ENCODE measurements around the gene DYNLT1. TPM values are rescaled to one million over a fixed set of nuclear protein-coding genes. Genes with fewer than 3 reads are reported as not detected.
"Not testable (repeated sequence)": the region's sequence is repeated elsewhere in the genome, so short reads cannot be mapped to it uniquely, and the experiment has no call there.

DYNLT1 gene
- total RNA-seq, 1 experiment from 2014 or later, result 105 TPM

DNA sequence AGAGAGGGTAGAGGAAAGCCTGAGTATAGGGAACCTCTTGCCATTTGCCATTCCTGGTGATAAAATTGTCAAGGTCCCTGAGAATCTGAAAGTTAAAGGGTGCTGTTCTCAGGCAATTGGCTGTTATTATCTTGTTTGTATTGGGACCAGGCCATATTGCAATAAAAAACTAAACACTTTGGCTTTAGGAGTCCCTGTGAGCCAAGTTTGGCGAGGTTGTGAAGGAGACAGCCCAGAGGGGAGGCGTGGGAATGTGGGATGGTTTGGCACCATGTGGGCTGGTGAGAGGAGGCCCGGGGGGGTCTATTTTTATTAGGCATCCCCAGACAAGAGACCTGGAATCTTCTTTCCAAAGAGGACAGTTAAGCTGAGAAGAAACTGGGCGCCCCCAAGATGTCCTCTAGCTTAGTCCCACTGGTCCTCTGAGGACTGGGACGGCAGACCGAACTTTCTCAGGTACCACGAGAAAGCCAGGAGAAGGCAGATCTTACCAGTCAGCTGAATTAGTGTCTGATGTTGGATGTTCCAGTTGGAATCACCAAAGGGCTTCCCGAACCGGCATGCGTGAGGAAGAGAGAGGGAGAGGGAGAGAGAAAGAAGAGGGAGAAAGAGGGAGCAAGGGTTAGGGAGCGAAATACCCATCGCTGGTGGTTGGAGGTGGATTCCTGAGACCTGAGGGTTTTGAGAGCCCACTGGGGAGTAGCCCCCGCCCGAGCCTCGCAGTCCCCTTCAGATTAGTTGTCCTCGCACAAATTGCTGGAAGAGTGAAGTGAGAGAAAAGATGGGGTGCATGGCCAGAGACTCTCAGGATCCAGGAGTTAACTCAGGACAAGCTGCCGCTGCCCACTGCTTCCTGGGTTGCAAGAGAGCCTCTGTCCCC lies 24.4 kb downstream of the DYNLT1 start:
- no peak overlapping the region for H4K5ac ChIP-seq (ENCODE audit: insufficient read length, low read depth, low read length)
- H3K9me3 ChIP-seq (ENCODE audit: control insufficient read depth, low read depth, low read length), result no peaks in the 10 kb centered on the region
- no peak overlapping the region for H3K23ac ChIP-seq (ENCODE audit: insufficient read length, low read depth, low read length)
- no peak overlapping the region for H2AFZ ChIP-seq (ENCODE audit: low read length)
- no peak overlapping the region for H2BK20ac ChIP-seq (ENCODE audit: low read depth, low read length, poor library complexity, severe bottlenecking)
- DNase-seq, result no peak
- peaks cover 18 to 71% (median 52%) of the 10 kb centered on the region in 3 experiments for H3K36me3 Mint-ChIP-seq (ENCODE audit: insufficient read depth in 1 of 3, low read depth in 3 of 3)
- H4K20me1 ChIP-seq (ENCODE audit: control insufficient read depth, insufficient read depth, insufficient read length), result no peaks in the 10 kb centered on the region
- no peak overlapping the region for H4K91ac ChIP-seq (ENCODE audit: insufficient read length, low read depth, low read length)
- no peaks in the 10 kb centered on the region for H3K79me1 ChIP-seq (ENCODE audit: insufficient read depth, low read depth, low read length, poor library complexity, severe bottlenecking)
- H3K27me3 ChIP-seq (ENCODE audit: insufficient read depth, low read length), result no peaks in the 10 kb centered on the region
- H3K4me1 ChIP-seq (ENCODE audit: insufficient read depth, low read length), result no peaks in the 10 kb centered on the region
- H3K4me1 Mint-ChIP-seq, result no peaks in the 10 kb centered on the region; a peak in 2 of 4 replicates
- H3K14ac ChIP-seq (ENCODE audit: insufficient read depth, low read length), result no peak overlapping the region
- no peak overlapping the region for H2BK15ac ChIP-seq (ENCODE audit: low read depth, low read length)
- H3T11ph ChIP-seq (ENCODE audit: low read length), result no peak overlapping the region
- no peak overlapping the region for H2BK5ac ChIP-seq (ENCODE audit: insufficient read length, low read length)
- TF ChIP-seq, protein P1, sequence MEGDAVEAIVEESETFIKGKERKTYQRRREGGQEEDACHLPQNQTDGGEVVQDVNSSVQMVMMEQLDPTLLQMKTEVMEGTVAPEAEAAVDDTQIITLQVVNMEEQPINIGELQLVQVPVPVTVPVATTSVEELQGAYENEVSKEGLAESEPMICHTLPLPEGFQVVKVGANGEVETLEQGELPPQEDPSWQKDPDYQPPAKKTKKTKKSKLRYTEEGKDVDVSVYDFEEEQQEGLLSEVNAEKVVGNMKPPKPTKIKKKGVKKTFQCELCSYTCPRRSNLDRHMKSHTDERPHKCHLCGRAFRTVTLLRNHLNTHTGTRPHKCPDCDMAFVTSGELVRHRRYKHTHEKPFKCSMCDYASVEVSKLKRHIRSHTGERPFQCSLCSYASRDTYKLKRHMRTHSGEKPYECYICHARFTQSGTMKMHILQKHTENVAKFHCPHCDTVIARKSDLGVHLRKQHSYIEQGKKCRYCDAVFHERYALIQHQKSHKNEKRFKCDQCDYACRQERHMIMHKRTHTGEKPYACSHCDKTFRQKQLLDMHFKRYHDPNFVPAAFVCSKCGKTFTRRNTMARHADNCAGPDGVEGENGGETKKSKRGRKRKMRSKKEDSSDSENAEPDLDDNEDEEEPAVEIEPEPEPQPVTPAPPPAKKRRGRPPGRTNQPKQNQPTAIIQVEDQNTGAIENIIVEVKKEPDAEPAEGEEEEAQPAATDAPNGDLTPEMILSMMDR (conservative IDR thresholded peaks at IDR 0.05), result no peak
- H2BK120ac ChIP-seq (ENCODE audit: low read depth, low read length, poor library complexity, severe bottlenecking), result no peak overlapping the region
- peak overlapping the region; percentile 19 to 40 (median 23); a peak in 2 of 7 replicates for H3K27ac Mint-ChIP-seq
- no CpG with 5 or more reads among the region's 17 CpGs for WGBS (ENCODE audit: extremely low coverage, insufficient read length, low lambda C conversion rate)
- H3K4me2 ChIP-seq (ENCODE audit: insufficient read depth, insufficient read length, low read length), result no peak overlapping the region
- H3K27me3 Mint-ChIP-seq (ENCODE audit: low read depth), result no peaks in the 10 kb centered on the region
- no peak overlapping the region for H3K27ac ChIP-seq (ENCODE audit: insufficient read length, low read depth, low read length)
- no peak overlapping the region for H4K8ac ChIP-seq (replicated peaks; ENCODE audit: insufficient read length, low read depth, low read length)
- H3K4me3 Mint-ChIP-seq, result no peak overlapping the region
- H2BK12ac ChIP-seq (ENCODE audit: insufficient read length, low read depth, low read length), result no peak overlapping the region
- no peak overlapping the region for H3K9ac ChIP-seq (ENCODE audit: extremely low read depth, insufficient read length, low read length)
- H3K18ac ChIP-seq (ENCODE audit: insufficient read length, low read depth, low read length), result no peak overlapping the region
- H3K4ac ChIP-seq (ENCODE audit: low read depth, low read length), result no peak overlapping the region
- H3K56ac ChIP-seq (ENCODE audit: insufficient read length, low read depth, low read length), result no peak overlapping the region
- H2AK5ac ChIP-seq (ENCODE audit: insufficient read length, low read length), result no peak overlapping the region
- H3K9me3 Mint-ChIP-seq, result 0 out of 5 replicates have a peak, but pooled peaks cover 0 to 1% of the 10 kb centered on the region in 2 experiments
- no peaks in the 10 kb centered on the region for H3K23me2 ChIP-seq (ENCODE audit: insufficient read length, low read depth, low read length, poor library complexity, severe bottlenecking)
- no peaks in the 10 kb centered on the region for H3K79me2 ChIP-seq (ENCODE audit: insufficient read depth, low read length)

- not testable (repeated sequence) for H2BK20ac ChIP-seq (ENCODE audit: low read depth, low read length, poor library complexity, severe bottlenecking); H2AFZ ChIP-seq (ENCODE audit: low read length); H3K27ac Mint-ChIP-seq; H3K23ac ChIP-seq (ENCODE audit: insufficient read length, low read depth, low read length); H3K4me3 Mint-ChIP-seq; H4K5ac ChIP-seq (ENCODE audit: insufficient read length, low read depth, low read length); H3K4ac ChIP-seq (ENCODE audit: low read depth, low read length); H3K27me3 Mint-ChIP-seq (ENCODE audit: low read depth); H3K27ac ChIP-seq (ENCODE audit: insufficient read length, low read depth, low read length); H3K4me1 Mint-ChIP-seq; H2BK120ac ChIP-seq (ENCODE audit: low read depth, low read length, poor library complexity, severe bottlenecking); H3K9ac ChIP-seq (ENCODE audit: extremely low read depth, insufficient read length, low read length); H2BK5ac ChIP-seq (ENCODE audit: insufficient read length, low read length); DNase-seq; H3K56ac ChIP-seq (ENCODE audit: insufficient read length, low read depth, low read length); H4K8ac ChIP-seq (replicated peaks; ENCODE audit: insufficient read length, low read depth, low read length); H2BK15ac ChIP-seq (ENCODE audit: low read depth, low read length); H3K4me1 ChIP-seq (ENCODE audit: insufficient read depth, low read length); H4K20me1 ChIP-seq (ENCODE audit: control insufficient read depth, insufficient read depth, insufficient read length); H2AK5ac ChIP-seq (ENCODE audit: insufficient read length, low read length); H3K18ac ChIP-seq (ENCODE audit: insufficient read length, low read depth, low read length); H4K91ac ChIP-seq (ENCODE audit: insufficient read length, low read depth, low read length); H3K9me3 Mint-ChIP-seq; H3K79me2 ChIP-seq (ENCODE audit: insufficient read depth, low read length); H3K14ac ChIP-seq (ENCODE audit: insufficient read depth, low read length); H3K27me3 ChIP-seq (ENCODE audit: insufficient read depth, low read length); H2BK12ac ChIP-seq (ENCODE audit: insufficient read length, low read depth, low read length); H3K23me2 ChIP-seq (ENCODE audit: insufficient read length, low read depth, low read length, poor library complexity, severe bottlenecking); H3K4me2 ChIP-seq (ENCODE audit: insufficient read depth, insufficient read length, low read length); H3K9me3 ChIP-seq (ENCODE audit: control insufficient read depth, low read depth, low read length); H3T11ph ChIP-seq (ENCODE audit: low read length); H3K79me1 ChIP-seq (ENCODE audit: insufficient read depth, low read depth, low read length, poor library complexity, severe bottlenecking)
- no CpG with 5 or more reads among the region's 3 CpGs for WGBS (ENCODE audit: extremely low coverage, insufficient read length, low lambda C conversion rate)
- peaks cover 27 to 77% (median 63%) of the 10 kb centered on the region in 3 experiments for H3K36me3 Mint-ChIP-seq (ENCODE audit: insufficient read depth in 1 of 3, low read depth in 3 of 3)
Observed at GRCh38 chr6:158618289-158618688, 26.3 kb downstream of the DYNLT1 start.
